PC-3 (cell line): ENCODE measurements around the gene PON1. TPM values are rescaled to one million over a fixed set of nuclear protein-coding genes. Genes with fewer than 3 reads are reported as not detected.

ENCODE experiments used
- ATAC-seq: fragments of 200-7000 bp; cut with Tn5 transposase; 2 replicates; pipeline ENCODE4 v1.9.1; 2020; ENCODE audit warnings: mild to moderate bottlenecking, moderate library complexity
- BruUV-seq: library from RNA; stranded (reverse); fragments of 400-500 nt; replicated peaks from 2 replicates; lab custom pipeline; 2021; lab: Mats Ljungman, UMichigan
- CTCF ChIA-PET: fragments of 300-600 bp; sonication (Branson Sonifier 250); formaldehyde crosslinking; loops from one replicate; lab custom pipeline; 2022; ENCODE audit warnings: antibody characterized with exemption; lab: Charles Lee
- POLR2A ChIA-PET: fragments of 300-600 bp; sonication (Branson Sonifier 250); formaldehyde crosslinking; loops from one replicate; lab custom pipeline; 2022; ENCODE audit warnings: antibody characterized with exemption; ENCODE audit not compliant: unreplicated experiment; lab: Charles Lee
- DNase-seq: peaks from one replicate; pipeline ENCODE4 v3.0.0-alpha.2; 2015
- H2AFZ ChIP-seq: fragments of 300-600 bp; sonication (generic); 2 replicates; pipeline ENCODE4 v1.6.0; 2016; ENCODE audit warnings: antibody characterized with exemption, low read length
- H3F3A ChIP-seq: fragments of 300-600 bp; sonication (generic); one replicate; pipeline ENCODE4 v1.6.0; 2017; ENCODE audit warnings: antibody characterized with exemption, low read length, control low read depth, mild to moderate bottlenecking; ENCODE audit not compliant: unreplicated experiment
- H3K27ac ChIP-seq: fragments of 300-600 bp; sonication (generic); 2 replicates; pipeline ENCODE4 v1.5.1; 2016; ENCODE audit warnings: mild to moderate bottlenecking, low read length
- H3K27me3 ChIP-seq: fragments of 300-600 bp; sonication (generic); 2 replicates; pipeline ENCODE4 v1.6.1; 2016; ENCODE audit warnings: low read length, mixed read lengths
- H3K36me3 ChIP-seq: fragments of 300-600 bp; sonication (generic); 2 replicates; pipeline ENCODE4 v1.6.1; 2016; ENCODE audit warnings: low read depth, mixed run types, low read length, mixed read lengths
- H3K4me1 ChIP-seq: fragments of 300-600 bp; sonication (generic); 2 replicates; pipeline ENCODE4 v1.5.1; 2016; ENCODE audit warnings: low read length; ENCODE audit not compliant: insufficient read depth
- H3K4me2 ChIP-seq: fragments of 300-600 bp; sonication (generic); 2 replicates; pipeline ENCODE4 v1.6.0; 2016; ENCODE audit warnings: low read length
- H3K4me3 ChIP-seq: fragments of 300-600 bp; sonication (generic); 2 replicates; pipeline ENCODE4 v1.5.1; 2016; ENCODE audit warnings: mild to moderate bottlenecking, low read length, mixed read lengths
- H3K79me2 ChIP-seq: fragments of 300-600 bp; sonication (generic); 2 replicates; pipeline ENCODE4 v1.6.1; 2017; ENCODE audit warnings: low read length, mixed read lengths
- H3K9ac ChIP-seq: fragments of 300-600 bp; sonication (generic); 2 replicates; pipeline ENCODE4 v1.6.0; 2016; ENCODE audit warnings: mild to moderate bottlenecking, low read length
- H3K9me2 ChIP-seq: fragments of 300-600 bp; sonication (generic); replicated peaks from 2 replicates; pipeline ENCODE4 v1.6.1; 2016; ENCODE audit warnings: mixed run types, low read length, mixed read lengths
- H3K9me3 ChIP-seq: fragments of 300-600 bp; sonication (generic); 2 replicates; pipeline ENCODE4 v1.6.1; 2016; ENCODE audit warnings: low read length, mixed read lengths
- H4K20me1 ChIP-seq: fragments of 300-600 bp; sonication (generic); 2 replicates; pipeline ENCODE4 v1.6.1; 2016; ENCODE audit warnings: low read length, mixed read lengths
- EZH2 ChIP-seq: fragments of 300-600 bp; sonication (generic); IDR thresholded peaks from one replicate; pipeline ENCODE4 v1.6.1; 2017; ENCODE audit warnings: antibody characterized with exemption, mild to moderate bottlenecking, low read length; ENCODE audit not compliant: unreplicated experiment
- EZH2phosphoT487 ChIP-seq: fragments of 300-600 bp; sonication (generic); IDR thresholded peaks from 2 replicates; pipeline ENCODE4 v1.6.1; 2018; ENCODE audit warnings: mild to moderate bottlenecking, antibody characterized with exemption, low read length, borderline replicate concordance
- intact Hi-C: fragments of 100-400 bp; cut with micrococcal nuclease; formaldehyde crosslinking; loops from 2 replicates; pipeline ENCODE4 v1.9.0; 2023
- total RNA-seq: library from RNA; depleted of rRNA; stranded (reverse); fragments of >200 nt; gene quantifications from 2 replicates; pipeline ENCODE4 v1.2.3, GENCODE V29; 2014
- TF ChIP-seq, protein P1 (sequence below): fragments of 300-600 bp; sonication (generic); conservative IDR thresholded peaks from 2 replicates; pipeline ENCODE4 v1.5.1; 2017; ENCODE audit warnings: antibody characterized with exemption, low read depth, mild to moderate bottlenecking, low read length

The PON1 gene
- total RNA-seq, 1 experiment from 2014 or later, result not detected

DNA sequence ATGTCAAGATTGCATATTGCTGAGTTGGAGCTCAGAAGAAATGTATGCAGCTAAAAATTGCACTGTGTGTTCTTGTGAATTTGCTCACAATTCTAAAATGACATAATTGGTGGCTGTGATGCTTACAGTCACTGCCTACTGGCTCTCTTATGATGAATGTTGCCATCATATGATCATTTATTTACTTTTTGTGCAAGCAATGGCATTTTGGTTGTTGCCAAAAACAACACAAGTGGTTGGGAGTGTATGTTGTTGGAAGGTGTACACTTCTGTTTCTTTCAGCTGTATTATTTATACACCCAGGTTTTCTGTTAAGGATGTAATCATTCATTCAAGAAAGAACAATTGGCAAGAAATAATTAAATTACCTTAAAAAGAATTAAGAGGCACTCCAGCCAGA, 28.9 kb downstream of the PON1 start:
- no peak overlapping the region for H2AFZ ChIP-seq
- H3K4me3 ChIP-seq, result no peak overlapping the region
- no peak overlapping the region for H3K9ac ChIP-seq
- ATAC-seq (no peak), DNase-seq (no peak)
- CTCF ChIA-PET, result no interaction called here
- H3K9me2 ChIP-seq, result no peaks in the 10 kb centered on the region
- H3K4me1 ChIP-seq, result 0 out of 2 replicates have a peak, but pooled peaks cover 7% of the 10 kb centered on the region
- no peaks in the 10 kb centered on the region; the same call in 1 of the 2 replicates for H3K36me3 ChIP-seq
- no peaks in the 10 kb centered on the region for H4K20me1 ChIP-seq
- H3K4me2 ChIP-seq, result no peak overlapping the region
- no peaks in the 10 kb centered on the region for H3F3A ChIP-seq
- H3K9me3 ChIP-seq, result no peaks in the 10 kb centered on the region
- no peaks in the 10 kb centered on the region for H3K79me2 ChIP-seq
- TF ChIP-seq EZH2 (no peak), EZH2phosphoT487 (no peak)
- TF ChIP-seq, protein P1, sequence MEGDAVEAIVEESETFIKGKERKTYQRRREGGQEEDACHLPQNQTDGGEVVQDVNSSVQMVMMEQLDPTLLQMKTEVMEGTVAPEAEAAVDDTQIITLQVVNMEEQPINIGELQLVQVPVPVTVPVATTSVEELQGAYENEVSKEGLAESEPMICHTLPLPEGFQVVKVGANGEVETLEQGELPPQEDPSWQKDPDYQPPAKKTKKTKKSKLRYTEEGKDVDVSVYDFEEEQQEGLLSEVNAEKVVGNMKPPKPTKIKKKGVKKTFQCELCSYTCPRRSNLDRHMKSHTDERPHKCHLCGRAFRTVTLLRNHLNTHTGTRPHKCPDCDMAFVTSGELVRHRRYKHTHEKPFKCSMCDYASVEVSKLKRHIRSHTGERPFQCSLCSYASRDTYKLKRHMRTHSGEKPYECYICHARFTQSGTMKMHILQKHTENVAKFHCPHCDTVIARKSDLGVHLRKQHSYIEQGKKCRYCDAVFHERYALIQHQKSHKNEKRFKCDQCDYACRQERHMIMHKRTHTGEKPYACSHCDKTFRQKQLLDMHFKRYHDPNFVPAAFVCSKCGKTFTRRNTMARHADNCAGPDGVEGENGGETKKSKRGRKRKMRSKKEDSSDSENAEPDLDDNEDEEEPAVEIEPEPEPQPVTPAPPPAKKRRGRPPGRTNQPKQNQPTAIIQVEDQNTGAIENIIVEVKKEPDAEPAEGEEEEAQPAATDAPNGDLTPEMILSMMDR, result no peak
- no TSS peak for BruUV-seq
- no peak overlapping the region for H3K27ac ChIP-seq
- no peaks in the 10 kb centered on the region for H3K27me3 ChIP-seq
- POLR2A ChIA-PET, result no interaction called here
- intact Hi-C loops, result no loop called here

DNA sequence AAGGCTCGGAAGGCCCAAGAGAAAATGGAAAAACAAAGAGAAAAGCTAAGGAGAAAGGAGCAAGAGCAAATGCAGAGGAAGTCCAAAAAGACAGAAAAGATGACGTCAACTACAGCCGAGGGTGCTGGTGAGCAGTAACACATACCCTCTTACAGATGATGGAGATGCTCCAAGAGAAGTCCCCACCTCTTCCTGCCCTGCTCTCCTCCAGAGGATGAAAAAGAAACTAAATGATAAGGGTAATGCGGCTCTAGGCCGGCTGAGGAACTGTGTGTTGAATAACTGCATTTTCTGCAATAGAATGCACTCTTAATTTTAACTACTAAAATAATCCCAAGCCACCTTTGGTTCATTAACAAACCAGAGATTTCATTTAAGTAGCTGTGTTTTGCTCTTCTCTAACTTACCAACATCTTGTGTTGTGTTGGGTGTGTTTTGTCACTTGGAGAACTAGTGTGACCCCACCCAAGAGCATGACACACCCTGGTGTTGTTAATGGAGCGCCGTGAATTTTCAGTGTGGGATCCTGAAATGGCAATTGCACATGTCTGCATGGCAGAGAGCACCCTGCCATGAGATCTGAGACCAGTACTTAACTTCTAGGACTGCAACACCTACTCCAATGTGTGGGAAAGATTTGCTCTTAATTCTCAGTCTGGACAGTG, 34.0 kb downstream of the PON1 start:
- no peak overlapping the region for H2AFZ ChIP-seq
- intact Hi-C loops, result no loop called here
- no peak overlapping the region for H3K27ac ChIP-seq
- H3K36me3 ChIP-seq, result no peaks in the 10 kb centered on the region; the same call in 1 of the 2 replicates
- H3K27me3 ChIP-seq, result no peaks in the 10 kb centered on the region
- H3K4me3 ChIP-seq, result no peak overlapping the region
- BruUV-seq, result no TSS peak
- ATAC-seq, result no peak
- no peaks in the 10 kb centered on the region for H3F3A ChIP-seq
- POLR2A ChIA-PET, result no interaction called here
- TF ChIP-seq, protein P1, result no peak
- TF ChIP-seq EZH2phosphoT487 (no peak), EZH2 (no peak)
- H3K4me2 ChIP-seq, result no peak overlapping the region
- no peaks in the 10 kb centered on the region for H3K9me3 ChIP-seq
- H3K9me2 ChIP-seq, result no peaks in the 10 kb centered on the region
- H4K20me1 ChIP-seq, result no peaks in the 10 kb centered on the region
- H3K4me1 ChIP-seq, result no peaks in the 10 kb centered on the region
- CTCF ChIA-PET, result no interaction called here
- no peaks in the 10 kb centered on the region for H3K79me2 ChIP-seq
- no peak for DNase-seq
- H3K9ac ChIP-seq, result no peak overlapping the region

DNA sequence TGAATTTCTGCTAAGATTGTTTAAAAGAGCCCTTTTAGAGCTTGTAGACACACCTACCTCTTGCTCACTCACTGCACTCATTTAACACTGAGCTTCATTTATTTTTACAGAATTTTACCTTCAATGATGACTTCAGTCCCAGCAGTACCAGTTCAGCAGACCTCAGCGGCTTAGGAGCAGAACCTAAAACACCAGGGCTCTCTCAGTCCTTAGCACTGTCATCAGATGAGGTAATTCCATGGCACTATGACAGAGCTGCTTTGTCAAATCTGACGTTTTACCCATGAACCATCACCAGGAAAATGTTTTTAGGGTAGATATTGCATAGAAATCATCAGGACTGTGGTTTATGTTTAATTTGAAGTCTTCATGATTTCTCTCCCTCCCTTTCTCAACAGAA, 38.2 kb downstream of the PON1 start:
- no peak for DNase-seq
- BruUV-seq, result no TSS peak
- CTCF ChIA-PET, result no interaction called here

More for the DNA sequence above, 38.2 kb downstream of the PON1 start:
- POLR2A ChIA-PET, result no interaction called here
- Histone ChIP-seq H3K36me3 (no peaks in the 10 kb centered on the region; the same call in 1 of the 2 replicates), H3K79me2 (no peaks in the 10 kb centered on the region), H3K27me3 (no peaks in the 10 kb centered on the region), H3K4me1 (no peaks in the 10 kb centered on the region), H2AFZ (no peak overlapping the region), H3K4me3 (no peak overlapping the region), H3K27ac (no peak overlapping the region), H3K9me3 (no peaks in the 10 kb centered on the region), H3K4me2 (no peak overlapping the region), H3K9me2 (no peaks in the 10 kb centered on the region), H3F3A (no peaks in the 10 kb centered on the region), H4K20me1 (no peaks in the 10 kb centered on the region), H3K9ac (no peak overlapping the region)
- intact Hi-C loops, result no loop called here
- TF ChIP-seq EZH2phosphoT487, result no peak
- TF ChIP-seq, protein P1, result no peak
- TF ChIP-seq EZH2, result no peak
- ATAC-seq, result no peak
